Uterus (tissue), 4 donors: ENCODE data around the gene ZBTB18. TPM values are rescaled to one million over a fixed set of nuclear protein-coding genes. Genes with fewer than 3 reads are reported as not detected.

Experiments
- DNase-seq, 2 donors: peaks; one replicate each; pipeline ENCODE4 v3.0.0-alpha.2; 2019 to 2020
- H3K27ac ChIP-seq, 2 donors: fragments of 200-600 bp; sonication (generic); 1 replicate in 1 of 2; 2 replicates in 1 of 2; pipeline ENCODE4 v1.5.1; 2016 to 2018
- H3K27me3 ChIP-seq, 2 donors: fragments of 200-600 bp; sonication (generic); one replicate each; pipeline ENCODE4 v1.5.1; 2018 to 2019; ENCODE audit warnings: control low read depth in 1 of 2
- H3K36me3 ChIP-seq, 2 donors: fragments of 200-600 bp; sonication (generic); one replicate each; pipeline ENCODE4 v1.5.1; 2019; ENCODE audit warnings: control low read depth in 1 of 2
- H3K4me1 ChIP-seq, 2 donors: fragments of 200-600 bp; sonication (generic); one replicate each; pipeline ENCODE4 v1.5.1; 2018 to 2019; ENCODE audit warnings: control low read depth in 1 of 2
- H3K4me3 ChIP-seq, 2 donors: fragments of 200-600 bp; sonication (generic); 1 replicate in 1 of 2; 2 replicates in 1 of 2; pipeline ENCODE4 v1.5.1; 2018 to 2019; ENCODE audit warnings: mild to moderate bottlenecking in 1 of 2
- H3K9me3 ChIP-seq, 2 donors: fragments of 200-600 bp; sonication (generic); one replicate each; pipeline ENCODE4 v1.5.1; 2019; ENCODE audit warnings: control low read depth in 1 of 2
- POLR2A ChIP-seq, 2 donors: fragments of 450-650 bp; IDR thresholded peaks; one replicate each; pipeline ENCODE4 v1.6.1; 2016; ENCODE audit warnings: antibody characterized with exemption in 2 of 2, mild to moderate bottlenecking in 1 of 2, moderate library complexity in 1 of 2
- intact Hi-C: fragments of 100-400 bp; cut with DNase I; formaldehyde crosslinking; loops from one replicate; pipeline ENCODE4 v1.15.1; 2023; ENCODE audit warnings: low total_unique reads
- total RNA-seq, 4 donors: library from RNA; depleted of rRNA in 3 of 4; stranded (reverse); fragments of >200 nt in 3 of 4; gene quantifications; one replicate each; pipeline versions ENCODE4 v1.1.0 to v1.2.4, GENCODE V29; 2014 to 2023
- TF ChIP-seq, protein P1 (sequence below), 4 experiments: fragments of 200-600 bp in 2 of 4; fragments of 450-650 bp in 2 of 4; sonication (generic) in 2 of 4; IDR thresholded peaks; one replicate each; pipeline ENCODE4 v1.5.1; 2016 to 2019; ENCODE audit warnings: antibody characterized with exemption in 4 of 4, mild to moderate bottlenecking in 2 of 4, moderate library complexity in 1 of 4
- donor health status: DM: yes; HTN: yes; CAD: no.

Gene ZBTB18
- total RNA-seq, 4 donors from 2014 or later = 5.3 to 16.7 (median 12.4) TPM

DNA sequence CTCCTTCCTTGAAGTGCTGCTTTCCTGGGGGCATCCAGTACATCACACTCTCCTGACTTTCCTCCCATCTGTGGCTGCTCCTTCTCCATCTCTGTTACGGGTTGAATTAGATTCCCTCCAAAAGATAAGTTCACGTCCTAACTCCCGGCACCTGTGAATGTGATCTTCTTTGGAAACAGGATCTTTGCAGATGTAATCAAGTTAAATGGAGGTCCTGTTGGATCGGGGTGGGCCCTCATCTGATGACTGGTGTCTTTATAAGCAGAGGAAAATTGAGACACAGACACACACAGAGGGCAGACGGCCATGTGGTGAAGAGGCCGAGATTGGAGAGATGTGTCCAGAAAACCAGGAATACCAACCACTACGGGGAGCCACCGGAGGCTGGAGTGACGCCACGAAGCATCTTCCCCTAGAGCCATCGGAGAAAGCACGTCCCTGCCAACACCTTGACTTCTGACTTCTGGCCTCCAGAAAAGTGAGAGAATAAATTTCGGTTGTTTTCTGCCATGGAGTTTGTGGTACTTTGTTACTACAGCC is 36.0 kb downstream of the ZBTB18 start:
- no peak overlapping the region for H3K27ac ChIP-seq
- no peaks in the 10 kb centered on the region for H3K9me3 ChIP-seq
- TF ChIP-seq, protein P1, sequence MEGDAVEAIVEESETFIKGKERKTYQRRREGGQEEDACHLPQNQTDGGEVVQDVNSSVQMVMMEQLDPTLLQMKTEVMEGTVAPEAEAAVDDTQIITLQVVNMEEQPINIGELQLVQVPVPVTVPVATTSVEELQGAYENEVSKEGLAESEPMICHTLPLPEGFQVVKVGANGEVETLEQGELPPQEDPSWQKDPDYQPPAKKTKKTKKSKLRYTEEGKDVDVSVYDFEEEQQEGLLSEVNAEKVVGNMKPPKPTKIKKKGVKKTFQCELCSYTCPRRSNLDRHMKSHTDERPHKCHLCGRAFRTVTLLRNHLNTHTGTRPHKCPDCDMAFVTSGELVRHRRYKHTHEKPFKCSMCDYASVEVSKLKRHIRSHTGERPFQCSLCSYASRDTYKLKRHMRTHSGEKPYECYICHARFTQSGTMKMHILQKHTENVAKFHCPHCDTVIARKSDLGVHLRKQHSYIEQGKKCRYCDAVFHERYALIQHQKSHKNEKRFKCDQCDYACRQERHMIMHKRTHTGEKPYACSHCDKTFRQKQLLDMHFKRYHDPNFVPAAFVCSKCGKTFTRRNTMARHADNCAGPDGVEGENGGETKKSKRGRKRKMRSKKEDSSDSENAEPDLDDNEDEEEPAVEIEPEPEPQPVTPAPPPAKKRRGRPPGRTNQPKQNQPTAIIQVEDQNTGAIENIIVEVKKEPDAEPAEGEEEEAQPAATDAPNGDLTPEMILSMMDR (IDR thresholded peaks at IDR 0.05) = no peak
- TF ChIP-seq POLR2A (IDR thresholded peaks at IDR 0.05) = no peak
- H3K4me3 ChIP-seq = no peak overlapping the region
- intact Hi-C loops = no loop called here
- H3K27me3 ChIP-seq = no peaks in the 10 kb centered on the region
- no peak for DNase-seq
- no peaks in the 10 kb centered on the region for H3K36me3 ChIP-seq
- no peaks in the 10 kb centered on the region for H3K4me1 ChIP-seq

DNA sequence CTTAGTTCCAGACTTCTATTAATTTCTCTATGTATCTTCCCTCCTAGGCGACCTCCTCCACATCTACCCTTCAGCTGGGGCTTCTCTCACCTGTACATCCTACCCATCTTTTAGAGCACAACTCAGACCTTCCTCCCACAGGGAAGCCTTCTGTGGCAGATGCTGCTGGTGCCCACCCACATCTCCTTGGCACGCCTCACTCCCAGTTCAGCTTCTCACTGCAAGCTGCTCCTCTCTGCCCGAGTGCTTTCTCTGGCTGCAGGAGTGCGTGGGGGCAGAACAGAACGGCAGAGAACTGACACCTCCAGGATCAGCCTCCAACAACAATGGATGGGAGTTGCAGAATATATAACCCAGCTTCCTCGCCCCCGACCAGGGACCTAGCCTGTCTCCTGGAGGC is 36.5 kb downstream of the ZBTB18 start:
- Histone ChIP-seq H3K4me1 (no peaks in the 10 kb centered on the region), H3K36me3 (no peaks in the 10 kb centered on the region), H3K9me3 (no peaks in the 10 kb centered on the region), H3K27ac (no peak overlapping the region), H3K27me3 (no peaks in the 10 kb centered on the region), H3K4me3 (no peak overlapping the region)
- intact Hi-C loops = no loop called here
- no peak for DNase-seq
- TF ChIP-seq POLR2A (IDR thresholded peaks at IDR 0.05) = no peak
- TF ChIP-seq, protein P1 (IDR thresholded peaks at IDR 0.05) = no peak

DNA sequence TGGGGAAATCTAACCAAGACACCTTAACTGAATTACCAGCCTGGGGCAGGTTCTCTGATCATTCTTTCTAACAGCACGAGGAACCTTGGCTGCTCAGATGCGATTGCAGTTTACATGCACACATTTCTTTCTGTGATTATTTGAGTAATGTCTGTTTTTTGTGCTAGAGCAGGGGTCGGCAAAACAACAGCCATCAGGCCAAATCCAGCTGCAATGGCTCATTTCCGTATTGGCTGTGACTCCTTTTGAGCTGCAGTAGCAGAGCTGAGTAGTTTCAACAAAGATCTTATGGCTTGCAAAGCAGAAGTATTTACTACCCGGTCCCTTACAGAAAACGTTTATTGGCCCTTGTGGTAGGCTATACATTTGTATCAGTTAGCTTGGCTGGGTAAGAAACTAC is 37.1 kb downstream of the ZBTB18 start:
- intact Hi-C loops = no loop called here
- Histone ChIP-seq H3K4me3 (no peak overlapping the region), H3K27me3 (no peaks in the 10 kb centered on the region), H3K36me3 (no peaks in the 10 kb centered on the region), H3K9me3 (no peaks in the 10 kb centered on the region), H3K27ac (no peak overlapping the region), H3K4me1 (no peaks in the 10 kb centered on the region)
- no peak for DNase-seq
- TF ChIP-seq, protein P1 (IDR thresholded peaks at IDR 0.05) = no peak

DNA sequence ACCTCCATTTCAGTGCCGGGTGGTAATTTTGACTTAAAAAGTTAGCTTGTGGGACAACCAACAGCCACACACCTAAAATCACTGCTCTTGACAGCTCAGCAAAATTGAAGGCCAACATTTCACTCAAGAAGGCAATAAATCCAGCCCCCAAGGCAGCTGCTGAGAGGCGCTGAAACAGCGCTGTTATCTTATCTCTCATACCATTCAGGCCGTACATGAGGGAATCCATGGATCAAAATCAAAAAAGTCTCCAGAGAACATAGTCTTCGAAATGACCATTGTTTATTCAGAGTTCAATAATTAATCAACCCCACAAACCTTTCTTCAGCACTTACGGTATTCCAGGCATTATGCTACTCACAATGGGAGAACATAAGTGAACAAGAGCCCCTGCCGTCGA is 38.5 kb downstream of the ZBTB18 start:
- Histone ChIP-seq H3K4me1 (no peaks in the 10 kb centered on the region), H3K27ac (no peak overlapping the region), H3K27me3 (no peaks in the 10 kb centered on the region), H3K4me3 (no peak overlapping the region), H3K36me3 (no peaks in the 10 kb centered on the region), H3K9me3 (no peaks in the 10 kb centered on the region)
- DNase-seq = no peak
- TF ChIP-seq POLR2A (IDR thresholded peaks at IDR 0.05) = no peak
- TF ChIP-seq, protein P1 (IDR thresholded peaks at IDR 0.05) = no peak
- intact Hi-C loops = no loop called here

DNA sequence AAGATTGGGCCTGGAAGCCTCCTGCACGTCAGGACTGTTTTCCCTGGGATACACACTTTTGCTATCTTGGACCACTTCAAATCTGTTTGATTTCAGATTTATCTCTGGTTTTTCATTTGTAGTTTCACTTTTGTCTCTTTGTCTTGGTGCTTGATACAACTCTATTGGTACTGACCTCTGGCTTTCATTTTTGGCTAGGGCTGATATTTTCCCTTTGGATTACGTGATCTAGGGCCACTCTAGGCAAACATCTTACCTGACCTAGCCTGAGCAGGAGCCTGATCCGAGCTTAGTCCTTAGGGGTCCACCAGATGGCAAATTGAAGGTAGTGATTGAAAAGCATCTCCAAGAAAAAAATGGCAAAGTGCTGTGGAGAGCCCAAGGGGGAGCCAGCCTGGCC is 39.6 kb downstream of the ZBTB18 start:
- TF ChIP-seq POLR2A (IDR thresholded peaks at IDR 0.05) = no peak
- TF ChIP-seq, protein P1 (IDR thresholded peaks at IDR 0.05) = no peak
- H3K27me3 ChIP-seq = no peaks in the 10 kb centered on the region
- intact Hi-C loops = no loop called here

More for the DNA sequence above, 39.6 kb downstream of the ZBTB18 start:
- Histone ChIP-seq H3K27ac (no peak overlapping the region), H3K4me3 (no peak overlapping the region), H3K9me3 (no peaks in the 10 kb centered on the region), H3K36me3 (no peaks in the 10 kb centered on the region), H3K4me1 (no peaks in the 10 kb centered on the region)
- no peak for DNase-seq
